22Rv1 (cell line): ENCODE results near the gene FIZ1.

Source experiments
- CTCF ChIP-seq: fragments of 450-650 bp; IDR thresholded peaks from 2 replicates; pipeline ENCODE4 v1.5.1; 2017; ENCODE audit warnings: mild to moderate bottlenecking
- ZFX ChIP-seq: fragments of 450-650 bp; IDR thresholded peaks from 2 replicates; pipeline ENCODE4 v1.6.1; 2017; ENCODE audit warnings: antibody characterized with exemption, borderline replicate concordance

GRCh38 chr19:55635856-55636440 is 36.6 kb upstream of the FIZ1 start:
- TF ChIP-seq CTCF (no peak), ZFX (no peak)
